Smooth muscle cell (in vitro differentiated cells): ENCODE measurements around the gene KIF20B. TPM values are rescaled to one million over a fixed set of nuclear protein-coding genes. Genes with fewer than 3 reads are reported as not detected.

ENCODE experiments used
- DNase-seq: peaks from one replicate; lab custom pipeline; 2025; ENCODE audit not compliant: unreplicated experiment; lab: John Stamatoyannopoulos, UW
- H2AFZ ChIP-seq: fragments of 200-600 bp; sonication (generic); 2 replicates; pipeline ENCODE4 v1.6.0; 2016; ENCODE audit warnings: antibody characterized with exemption, low read depth, mild to moderate bottlenecking
- H3F3A ChIP-seq: fragments of 200-600 bp; sonication (generic); 2 replicates; pipeline ENCODE4 v1.6.0; 2017; ENCODE audit warnings: antibody characterized with exemption, low read depth
- H3K27ac ChIP-seq: fragments of 200-600 bp; sonication (generic); 2 replicates; pipeline ENCODE4 v1.5.1; 2016; ENCODE audit warnings: low read depth, mild to moderate bottlenecking
- H3K27me3 ChIP-seq: fragments of 200-600 bp; sonication (generic); 2 replicates; pipeline ENCODE4 v1.6.1; 2016; ENCODE audit warnings: low read depth, mild to moderate bottlenecking
- H3K36me3 ChIP-seq: fragments of 200-600 bp; sonication (generic); 2 replicates; pipeline ENCODE4 v1.5.1; 2016; ENCODE audit warnings: low read depth
- H3K4me1 ChIP-seq: fragments of 200-600 bp; sonication (generic); 2 replicates; pipeline ENCODE4 v1.5.1; 2016; ENCODE audit warnings: low read depth
- H3K4me2 ChIP-seq: fragments of 200-600 bp; sonication (generic); 2 replicates; pipeline ENCODE4 v1.6.0; 2016; ENCODE audit warnings: mild to moderate bottlenecking
- H3K4me3 ChIP-seq: fragments of 200-600 bp; sonication (generic); 2 replicates; pipeline ENCODE4 v1.5.1; 2016; ENCODE audit warnings: mild to moderate bottlenecking
- H3K79me2 ChIP-seq: fragments of 200-600 bp; sonication (generic); 2 replicates; pipeline ENCODE4 v1.6.0; 2016; ENCODE audit warnings: low read depth, mild to moderate bottlenecking
- H3K9ac ChIP-seq: fragments of 200-600 bp; sonication (generic); 2 replicates; pipeline ENCODE4 v1.6.0; 2016; ENCODE audit warnings: low read depth
- H3K9me3 ChIP-seq: fragments of 200-600 bp; sonication (generic); replicated peaks from 2 replicates; pipeline ENCODE4 v1.5.1; 2016; ENCODE audit warnings: low read depth
- H4K20me1 ChIP-seq: fragments of 200-600 bp; sonication (generic); 2 replicates; pipeline ENCODE4 v1.6.0; 2016; ENCODE audit warnings: low read depth
- WGBS: methylation state at CpG from one replicate; pipeline ENCODE4 v1.1.7; 2016; ENCODE audit warnings: low lambda C conversion rate; 5-methylcytosine and 5-hydroxymethylcytosine counted together
- polyA plus RNA-seq: library from polyadenylated mRNA; unstranded; fragments of >200 nt; fragmentation: Nextera tagmentation; extraction: Ambion mirVana; gene quantifications from 2 replicates; pipeline ENCODE4 v1.2.1, GENCODE V29; 2016
- total RNA-seq: library from RNA; depleted of rRNA; stranded (reverse); fragments of >200 nt; gene quantifications from 2 replicates; pipeline ENCODE4 v1.2.3, GENCODE V29; 2014
- TF ChIP-seq, protein P1 (sequence below): fragments of 200-600 bp; sonication (generic); IDR thresholded peaks from 2 replicates; pipeline ENCODE4 v1.5.1; 2017; ENCODE audit warnings: borderline replicate concordance, mild to moderate bottlenecking, antibody characterized with exemption; ENCODE audit not compliant: insufficient read depth, poor library complexity, severe bottlenecking

The KIF20B gene
- total and polyA plus RNA-seq, 2 experiments from 2014 or later, result 4.5 to 6.0 TPM

DNA sequence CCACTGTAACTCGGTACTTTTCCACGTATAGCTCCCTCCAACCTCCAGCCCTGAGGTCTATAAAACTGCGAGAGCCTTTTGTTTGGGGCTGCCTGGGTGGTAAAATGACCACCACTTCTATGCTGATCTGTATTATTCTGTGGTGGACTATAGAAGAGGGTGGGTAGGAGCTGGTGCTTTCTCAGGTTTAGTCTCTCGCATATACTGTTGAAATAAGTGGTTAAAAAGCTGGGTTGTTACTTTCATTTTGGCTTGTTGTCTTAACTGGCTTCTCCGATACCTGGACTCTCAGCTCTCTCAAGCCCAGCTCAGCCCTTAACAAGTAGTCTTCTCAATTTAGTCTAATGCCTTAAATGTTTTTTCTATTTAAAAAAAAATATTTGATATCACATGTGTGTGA, 70.3 kb downstream of the KIF20B start:
- DNase-seq, result no peak
- no peak overlapping the region for H3K27ac ChIP-seq
- no peaks in the 10 kb centered on the region for H3K9me3 ChIP-seq
- TF ChIP-seq, protein P1, sequence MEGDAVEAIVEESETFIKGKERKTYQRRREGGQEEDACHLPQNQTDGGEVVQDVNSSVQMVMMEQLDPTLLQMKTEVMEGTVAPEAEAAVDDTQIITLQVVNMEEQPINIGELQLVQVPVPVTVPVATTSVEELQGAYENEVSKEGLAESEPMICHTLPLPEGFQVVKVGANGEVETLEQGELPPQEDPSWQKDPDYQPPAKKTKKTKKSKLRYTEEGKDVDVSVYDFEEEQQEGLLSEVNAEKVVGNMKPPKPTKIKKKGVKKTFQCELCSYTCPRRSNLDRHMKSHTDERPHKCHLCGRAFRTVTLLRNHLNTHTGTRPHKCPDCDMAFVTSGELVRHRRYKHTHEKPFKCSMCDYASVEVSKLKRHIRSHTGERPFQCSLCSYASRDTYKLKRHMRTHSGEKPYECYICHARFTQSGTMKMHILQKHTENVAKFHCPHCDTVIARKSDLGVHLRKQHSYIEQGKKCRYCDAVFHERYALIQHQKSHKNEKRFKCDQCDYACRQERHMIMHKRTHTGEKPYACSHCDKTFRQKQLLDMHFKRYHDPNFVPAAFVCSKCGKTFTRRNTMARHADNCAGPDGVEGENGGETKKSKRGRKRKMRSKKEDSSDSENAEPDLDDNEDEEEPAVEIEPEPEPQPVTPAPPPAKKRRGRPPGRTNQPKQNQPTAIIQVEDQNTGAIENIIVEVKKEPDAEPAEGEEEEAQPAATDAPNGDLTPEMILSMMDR, result no peak
- H4K20me1 ChIP-seq, result no peaks in the 10 kb centered on the region
- no peaks in the 10 kb centered on the region for H3K4me1 ChIP-seq
- no peaks in the 10 kb centered on the region for H3K27me3 ChIP-seq
- no peaks in the 10 kb centered on the region for H3K79me2 ChIP-seq
- no peak overlapping the region for H3K4me2 ChIP-seq
- 93% methylated on average over 5 of the region's 5 CpGs for WGBS
- no peak overlapping the region for H3K4me3 ChIP-seq
- peaks cover 7% of the 10 kb centered on the region for H3K36me3 ChIP-seq
- H2AFZ ChIP-seq, result no peak overlapping the region
- no peaks in the 10 kb centered on the region for H3F3A ChIP-seq
- no peak overlapping the region for H3K9ac ChIP-seq

DNA sequence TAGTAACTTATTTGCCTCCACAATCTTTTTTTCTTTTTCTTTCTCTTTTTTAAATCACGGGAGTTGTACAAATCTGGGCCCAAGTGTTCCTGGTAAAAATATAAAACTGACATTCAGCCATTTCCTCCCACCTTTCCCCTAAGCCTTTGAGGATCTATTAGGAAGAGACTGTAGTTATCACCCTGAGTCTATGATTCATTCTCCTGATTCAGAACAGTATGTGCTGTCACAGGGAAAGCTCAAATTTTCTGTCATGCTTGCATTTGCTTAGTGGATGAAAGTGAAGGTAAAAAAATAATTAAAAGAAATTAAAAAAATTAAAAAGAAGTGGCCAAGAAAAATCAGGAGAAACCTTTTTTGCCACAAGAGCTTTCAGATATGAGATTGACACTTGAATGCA, 71.7 kb downstream of the KIF20B start:
- Histone ChIP-seq H3F3A (no peaks in the 10 kb centered on the region), H4K20me1 (no peaks in the 10 kb centered on the region), H3K9me3 (no peaks in the 10 kb centered on the region), H3K4me2 (no peak overlapping the region), H3K27ac (no peak overlapping the region), H3K36me3 (peaks cover 7% of the 10 kb centered on the region), H3K4me3 (no peak overlapping the region), H2AFZ (no peak overlapping the region), H3K79me2 (no peaks in the 10 kb centered on the region), H3K4me1 (no peaks in the 10 kb centered on the region), H3K27me3 (no peaks in the 10 kb centered on the region), H3K9ac (no peak overlapping the region)
- WGBS, result 48% methylated on average over 1 of the region's 1 CpG
- no peak for DNase-seq
- TF ChIP-seq, protein P1, result no peak

DNA sequence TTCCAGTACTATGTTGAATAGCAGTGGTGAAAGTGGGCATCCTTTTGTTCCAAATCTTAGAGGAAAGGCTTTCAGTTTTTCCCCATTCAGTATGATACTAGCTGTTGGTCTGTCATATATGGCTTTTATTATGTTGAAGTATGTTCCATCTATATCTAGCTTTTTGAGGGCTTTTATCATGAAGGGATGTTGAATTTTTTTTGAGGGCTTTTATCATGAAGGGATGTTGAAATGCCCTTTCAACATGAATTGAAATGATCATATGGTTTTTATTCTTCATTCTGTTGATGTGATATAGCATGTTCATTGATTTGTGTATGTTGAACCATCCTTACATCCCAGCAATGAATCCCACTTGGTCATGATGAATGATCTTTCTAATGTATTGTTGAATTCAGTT, 75.3 kb downstream of the KIF20B start:
- Histone ChIP-seq H3K27ac (no peak overlapping the region), H2AFZ (no peak overlapping the region), H3K36me3 (peaks cover 7% of the 10 kb centered on the region), H3F3A (no peaks in the 10 kb centered on the region), H3K27me3 (no peaks in the 10 kb centered on the region), H3K4me3 (no peak overlapping the region), H4K20me1 (no peaks in the 10 kb centered on the region), H3K79me2 (no peaks in the 10 kb centered on the region), H3K9me3 (no peaks in the 10 kb centered on the region), H3K4me2 (no peak overlapping the region), H3K4me1 (no peaks in the 10 kb centered on the region), H3K9ac (no peak overlapping the region)
- DNase-seq, result no peak
- TF ChIP-seq, protein P1, result no peak

DNA sequence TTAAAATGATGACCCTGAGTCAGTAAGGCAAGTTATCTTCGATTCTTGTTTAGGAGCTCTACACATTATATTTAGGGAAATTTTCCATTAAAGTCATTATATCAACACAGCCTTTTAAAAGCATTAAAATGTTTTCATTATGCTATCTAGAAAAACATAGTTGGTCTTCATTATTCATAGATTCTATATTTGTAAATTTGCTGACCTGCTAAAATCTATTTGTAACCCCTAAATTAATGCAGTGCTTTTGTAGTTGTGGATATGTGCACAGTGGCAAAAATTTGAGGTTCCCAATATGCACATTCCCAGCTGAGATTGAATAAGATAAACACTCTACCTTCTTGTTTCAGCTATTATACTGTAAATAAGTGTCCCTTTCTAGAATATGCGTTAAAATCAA, 81.1 kb downstream of the KIF20B start:
- no peaks in the 10 kb centered on the region for H3K4me1 ChIP-seq
- no peaks in the 10 kb centered on the region for H3K27me3 ChIP-seq
- H3K4me2 ChIP-seq, result no peak overlapping the region
- no peaks in the 10 kb centered on the region for H4K20me1 ChIP-seq
- H3K9ac ChIP-seq, result no peak overlapping the region
- no peak overlapping the region for H3K27ac ChIP-seq
- H3F3A ChIP-seq, result no peaks in the 10 kb centered on the region
- TF ChIP-seq, protein P1, result no peak
- 92% methylated on average over 2 of the region's 2 CpGs for WGBS
- H3K9me3 ChIP-seq, result no peaks in the 10 kb centered on the region
- no peak overlapping the region for H2AFZ ChIP-seq
- no peak for DNase-seq
- no peak overlapping the region for H3K4me3 ChIP-seq
- no peaks in the 10 kb centered on the region for H3K79me2 ChIP-seq
- no peaks in the 10 kb centered on the region for H3K36me3 ChIP-seq
